CD4-positive, alpha-beta T cell treated with Interleukin-12 subunit alpha and Interleukin-12 subunit beta, for 1 hour (primary cell): ENCODE data around the gene HEBP1.

Experiments
- DNase-seq: peaks from one replicate; pipeline ENCODE4 v3.0.0-alpha.2; 2020

The HEBP1 gene

GRCh38 chr12:13022851-13023271 is 22.8 kb upstream of the HEBP1 start:
- DNase-seq = no peak

GRCh38 chr12:13011098-13011497 is 11.0 kb upstream of the HEBP1 start:
- DNase-seq = no peak

- no peak for DNase-seq
These were observed 8.8 kb upstream of the HEBP1 start for GRCh38 chr12:13008741-13009380.

GRCh38 chr12:13007496-13008233 is 7.6 kb upstream of the HEBP1 start:
- DNase-seq = no peak

GRCh38 chr12:13005649-13006048 is 5.6 kb upstream of the HEBP1 start:
- no peak for DNase-seq

- no peak for DNase-seq
These were observed 4.9 kb upstream of the HEBP1 start for GRCh38 chr12:13004986-13005385.

- no peak for DNase-seq
These were observed 4.3 kb upstream of the HEBP1 start for GRCh38 chr12:13004361-13004760.

- no peak for DNase-seq
These were observed 2.4 kb upstream of the HEBP1 start for GRCh38 chr12:13002301-13003097.

- DNase-seq = no peak
These were observed 1.6 kb upstream of the HEBP1 start for GRCh38 chr12:13001775-13002040.

- peak; percentile 47 for DNase-seq
These were observed 1.1 kb upstream of the HEBP1 start for GRCh38 chr12:13000925-13001774.

GRCh38 chr12:13000616-13000924 is 505 bp upstream of the HEBP1 start:
- no peak for DNase-seq

GRCh38 chr12:12999271-12999958 is 650 bp downstream of the HEBP1 start:
- DNase-seq = no peak

- no peak for DNase-seq
These were observed 1.8 kb downstream of the HEBP1 start for GRCh38 chr12:12998248-12998647.

GRCh38 chr12:12997734-12998133 is 2.3 kb downstream of the HEBP1 start:
- no peak for DNase-seq

GRCh38 chr12:12997156-12997555 is 2.9 kb downstream of the HEBP1 start:
- DNase-seq = no peak

- no peak for DNase-seq
These were observed 3.9 kb downstream of the HEBP1 start for GRCh38 chr12:12996209-12996608.

- DNase-seq = no peak
These were observed 5.0 kb downstream of the HEBP1 start for GRCh38 chr12:12995088-12995487.

- no peak for DNase-seq
These were observed 6.7 kb downstream of the HEBP1 start for GRCh38 chr12:12993367-12993766.

GRCh38 chr12:12992418-12993130 is 7.5 kb downstream of the HEBP1 start:
- no peak for DNase-seq

- no peak for DNase-seq
These were observed 9.2 kb downstream of the HEBP1 start for GRCh38 chr12:12990700-12991468.

GRCh38 chr12:12987421-12987820 is 12.6 kb downstream of the HEBP1 start:
- DNase-seq = no peak
